ENCODE data around the gene SDHAF1. TPM values are rescaled to one million over a fixed set of nuclear protein-coding genes. Genes with fewer than 3 reads are reported as not detected.
"Not testable (repeated sequence)": the region's sequence is repeated elsewhere in the genome, so short reads cannot be mapped to it uniquely, and the experiment has no call there.

The SDHAF1 gene
- total RNA-seq, 2 experiments from 2014 or later, result 13.1 to 13.8 TPM

DNA sequence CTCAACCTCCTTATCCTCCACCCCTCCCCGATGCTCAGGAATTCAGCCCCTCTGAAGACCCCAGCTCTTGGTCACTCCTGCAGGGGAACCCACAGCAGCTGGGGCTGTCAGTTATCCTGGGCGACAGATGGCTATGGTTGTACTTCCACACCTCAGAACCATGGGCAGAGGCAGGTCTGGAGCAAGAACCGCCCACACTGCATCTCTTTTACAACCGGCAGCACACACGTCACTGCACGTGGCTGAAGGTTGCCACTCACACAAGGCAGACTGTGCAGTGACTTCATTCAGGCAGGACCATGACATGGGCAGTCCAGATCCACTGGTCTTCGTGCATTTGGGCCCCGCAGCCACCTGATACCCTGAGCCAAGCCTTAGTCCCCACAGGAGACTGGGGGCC is 21.5 kb upstream of the SDHAF1 start:
- no peak overlapping the region for H3K27ac Mint-ChIP-seq
- intact Hi-C loops (cut with micrococcal nuclease), result no loop called here

DNA sequence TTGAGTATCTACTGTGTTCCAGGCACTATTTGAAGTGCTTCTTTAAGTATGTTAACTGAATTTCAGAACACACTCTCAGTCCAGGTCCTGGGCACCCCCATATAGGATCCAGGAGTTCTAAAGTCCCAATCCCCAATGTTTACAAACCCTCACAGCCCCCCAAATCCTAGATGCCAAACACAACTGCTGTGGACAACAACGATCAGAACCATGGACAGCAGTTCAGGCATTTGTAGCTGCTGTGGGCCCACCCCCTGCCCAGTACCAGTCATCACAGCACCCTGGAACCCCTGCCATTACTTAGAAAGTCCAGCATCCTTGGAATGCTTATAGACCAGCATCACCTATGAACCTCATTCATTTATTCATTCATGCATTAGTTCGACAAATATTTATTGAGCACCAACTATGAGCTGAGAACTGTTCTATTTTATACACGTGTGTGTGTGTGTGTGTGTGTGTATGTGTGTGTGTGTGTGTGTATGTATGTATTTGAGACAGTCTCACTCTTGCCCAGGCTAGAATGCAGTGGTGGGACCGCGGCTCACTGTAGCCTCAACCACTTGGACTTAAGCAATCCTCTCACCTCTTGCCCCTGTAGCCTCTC is 19.3 kb upstream of the SDHAF1 start:
- intact Hi-C loops (cut with micrococcal nuclease), result no loop called here
- Mint-ChIP-seq H3K27me3 (ENCODE audit: low read depth) (peaks cover 9% of the 10 kb centered on the region), H3K27ac (no peak overlapping the region), H3K4me1 (ENCODE audit: low read depth) (no peaks in the 10 kb centered on the region), H3K36me3 (ENCODE audit: low read depth) (no peaks in the 10 kb centered on the region), H3K9me3 (no peaks in the 10 kb centered on the region), H3K4me3 (no peak overlapping the region)
- peak; percentile 36 for DNase-seq
- CTCF ChIA-PET, result interaction anchor here (0.6 kb wide), 1 partner anchor 181 kb away, joined by 4 read pairs; no protein-coding TSS in a partner anchor

More for the DNA sequence above, 21.5 kb upstream of the SDHAF1 start:
- no peak for DNase-seq
- no peak overlapping the region for H3K4me3 Mint-ChIP-seq
- peaks cover 3% of the 10 kb centered on the region for H3K4me1 Mint-ChIP-seq (ENCODE audit: low read depth)
- H3K36me3 Mint-ChIP-seq (ENCODE audit: low read depth), result no peaks in the 10 kb centered on the region
- H3K27me3 Mint-ChIP-seq (ENCODE audit: low read depth), result peaks cover 6% of the 10 kb centered on the region
- CTCF ChIA-PET, result no interaction called here
- no peaks in the 10 kb centered on the region for H3K9me3 Mint-ChIP-seq

DNA sequence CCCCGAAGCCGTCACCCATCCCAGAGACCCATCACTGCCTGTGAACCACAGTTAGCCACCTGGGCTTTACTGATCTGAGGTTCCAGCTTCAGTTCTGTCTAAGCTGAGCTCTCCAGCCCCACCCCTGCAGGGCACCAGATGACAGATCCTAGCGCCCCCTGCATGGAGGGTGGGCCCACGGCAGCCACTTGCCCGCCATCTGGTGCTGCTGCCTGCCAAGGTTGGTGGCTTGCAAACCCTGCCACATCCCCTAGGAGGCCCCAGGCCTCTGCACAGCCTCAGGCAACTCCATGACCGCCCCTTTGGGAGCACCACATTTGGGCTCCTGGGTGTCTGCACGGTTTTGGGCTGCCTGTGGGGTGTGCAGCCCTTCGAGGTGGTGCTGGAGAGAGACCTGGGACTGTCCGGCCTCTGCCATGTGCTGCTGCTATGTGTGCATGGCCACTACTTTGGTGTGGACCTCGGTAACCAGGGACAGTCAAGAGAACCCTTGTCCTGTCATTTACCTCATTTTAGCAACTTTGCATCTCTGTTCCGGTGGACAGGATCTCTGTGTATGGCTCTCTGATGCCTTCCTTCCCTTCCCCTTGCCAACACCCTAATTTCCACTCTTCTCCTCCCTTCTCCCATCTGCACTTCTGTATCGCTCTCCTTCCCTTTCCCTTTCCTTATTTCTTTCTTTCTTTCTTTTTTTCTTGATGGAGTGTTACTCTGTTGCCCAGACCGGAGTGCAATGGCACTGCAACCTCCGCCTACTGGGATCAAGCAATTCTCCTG is 17.4 kb upstream of the SDHAF1 start:
- H3K9me3 Mint-ChIP-seq, result no peaks in the 10 kb centered on the region
- H3K4me3 Mint-ChIP-seq, result no peak overlapping the region
- no peaks in the 10 kb centered on the region for H3K4me1 Mint-ChIP-seq (ENCODE audit: low read depth)
- CTCF ChIA-PET, result interaction anchor here (0.8 kb wide), 1 partner anchor 24 kb away, joined by 3 read pairs; no protein-coding TSS in a partner anchor
- H3K27ac Mint-ChIP-seq, result no peak overlapping the region
- DNase-seq, result peak; percentile 28
- intact Hi-C loops (cut with micrococcal nuclease), result no loop called here
- H3K27me3 Mint-ChIP-seq (ENCODE audit: low read depth), result peaks cover 9% of the 10 kb centered on the region
- no peaks in the 10 kb centered on the region for H3K36me3 Mint-ChIP-seq (ENCODE audit: low read depth)

DNA sequence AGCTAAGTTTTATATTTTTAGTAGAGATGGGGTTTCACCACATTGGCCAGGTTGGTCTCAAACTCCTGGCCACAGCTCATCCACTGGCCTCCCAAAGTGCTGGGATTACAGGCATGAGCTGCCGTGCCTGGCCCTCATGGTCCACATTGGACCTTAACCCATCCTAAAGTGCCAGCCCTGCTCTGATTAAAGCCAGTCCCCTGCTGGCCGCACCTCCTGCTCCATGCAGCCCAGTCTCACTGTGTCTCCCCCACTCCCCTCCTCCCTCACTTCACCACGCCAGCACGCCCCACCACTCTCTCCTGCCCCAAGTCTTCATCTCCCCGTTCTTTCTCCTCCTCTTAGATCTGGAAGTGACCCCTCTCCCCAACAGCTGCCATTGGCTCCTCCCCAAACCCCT is 16.7 kb upstream of the SDHAF1 start:
- no peaks in the 10 kb centered on the region for H3K4me1 Mint-ChIP-seq (ENCODE audit: low read depth)
- CTCF ChIA-PET, result interaction anchor here (0.6 kb wide), 1 partner anchor 88 kb away, joined by 3 read pairs; no protein-coding TSS in a partner anchor
- H3K27ac Mint-ChIP-seq, result no peak overlapping the region

DNA sequence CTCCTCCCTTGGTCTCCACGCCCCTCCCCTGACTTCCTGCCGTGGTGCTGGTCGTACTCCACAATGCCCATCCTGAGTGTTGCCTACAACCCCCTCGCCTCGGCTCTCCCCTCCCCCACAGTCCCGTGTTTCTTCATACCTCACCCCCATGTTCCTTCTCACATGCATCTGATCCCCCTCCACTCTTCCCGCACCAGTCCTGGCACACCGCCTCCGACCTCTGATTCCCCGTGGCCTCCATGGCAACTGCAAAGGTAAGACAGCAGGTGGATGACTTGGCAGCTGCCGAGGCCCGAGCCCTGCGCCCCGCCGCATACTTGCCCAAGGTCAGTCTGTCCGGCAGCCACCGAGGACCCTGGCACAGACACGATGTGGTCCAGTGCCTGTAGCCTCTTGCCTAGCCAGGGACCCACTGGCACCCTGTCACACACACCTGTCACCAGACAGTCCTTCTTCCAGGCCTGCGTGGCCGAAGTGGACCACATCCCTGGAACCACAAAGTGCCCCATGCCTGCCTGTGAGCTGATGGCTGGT is 16.1 kb upstream of the SDHAF1 start:
- Mint-ChIP-seq H3K27ac (no peak overlapping the region), H3K9me3 (no peaks in the 10 kb centered on the region)
- CTCF ChIA-PET, result interaction anchor here (0.6 kb wide), 1 partner anchor 89 kb away, joined by 3 read pairs; no protein-coding TSS in a partner anchor

More for the DNA sequence above, 16.7 kb upstream of the SDHAF1 start:
- Mint-ChIP-seq H3K27me3 (ENCODE audit: low read depth) (peaks cover 9% of the 10 kb centered on the region), H3K9me3 (no peaks in the 10 kb centered on the region), H3K4me3 (no peak overlapping the region), H3K36me3 (ENCODE audit: low read depth) (no peaks in the 10 kb centered on the region)
- intact Hi-C loops (cut with micrococcal nuclease), result no loop called here
- no peak for DNase-seq

DNA sequence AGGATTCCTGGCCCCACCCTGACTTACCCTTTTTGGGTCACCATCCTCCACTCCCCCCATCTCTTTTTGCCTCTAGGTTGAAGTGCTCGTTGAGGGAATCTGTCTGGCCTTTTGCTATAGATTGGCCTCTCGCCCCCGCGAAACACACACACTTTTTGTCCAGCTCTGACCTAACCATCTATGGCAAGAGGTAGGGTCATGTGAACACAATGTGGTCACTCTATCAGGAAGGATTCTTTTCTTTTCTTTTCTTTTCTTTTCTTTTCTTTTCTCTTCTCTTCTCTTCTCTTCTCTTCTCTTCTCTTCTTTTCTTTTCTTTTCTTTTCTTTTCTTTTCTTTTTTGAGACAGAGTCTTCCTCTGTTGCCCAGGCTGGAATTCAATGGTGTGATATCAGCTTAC is 14.0 kb upstream of the SDHAF1 start:
- DNase-seq; H3K4me3 Mint-ChIP-seq; H3K4me1 Mint-ChIP-seq (ENCODE audit: low read depth); H3K9me3 Mint-ChIP-seq; H3K36me3 Mint-ChIP-seq (ENCODE audit: low read depth); intact Hi-C loops (cut with micrococcal nuclease); H3K27ac Mint-ChIP-seq; CTCF ChIA-PET: not testable (repeated sequence)
- peaks cover 33% of the 10 kb centered on the region for H3K27me3 Mint-ChIP-seq (ENCODE audit: low read depth)

More for the DNA sequence above, 16.1 kb upstream of the SDHAF1 start:
- Mint-ChIP-seq H3K36me3 (ENCODE audit: low read depth) (no peaks in the 10 kb centered on the region), H3K27me3 (ENCODE audit: low read depth) (peaks cover 13% of the 10 kb centered on the region), H3K4me3 (no peak overlapping the region), H3K4me1 (ENCODE audit: low read depth) (no peaks in the 10 kb centered on the region)
- intact Hi-C loops (cut with micrococcal nuclease), result no loop called here
- no peak for DNase-seq

DNA sequence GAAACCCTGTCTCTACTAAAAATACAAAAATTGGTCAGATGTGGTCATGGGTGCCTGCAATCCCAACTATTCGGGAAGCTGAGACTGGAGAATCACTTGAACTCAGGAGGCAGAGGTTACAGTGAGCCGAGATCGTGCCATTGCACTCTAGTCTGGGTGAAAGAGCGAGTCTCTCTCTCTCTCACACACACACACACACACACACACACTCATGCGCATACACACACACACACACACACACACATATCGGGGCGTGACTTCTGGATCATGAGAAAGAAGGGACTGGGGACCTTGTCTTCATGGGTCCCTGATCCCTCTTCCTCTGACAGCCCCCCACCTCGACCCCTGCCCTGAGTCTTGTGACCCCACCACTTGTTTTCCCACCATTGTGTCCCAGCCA is 11.8 kb upstream of the SDHAF1 start:
- Mint-ChIP-seq H3K4me3 (no peak overlapping the region), H3K9me3 (no peaks in the 10 kb centered on the region), H3K27me3 (ENCODE audit: low read depth) (peaks cover 42% of the 10 kb centered on the region), H3K36me3 (ENCODE audit: low read depth) (no peaks in the 10 kb centered on the region), H3K4me1 (ENCODE audit: low read depth) (peaks cover 5% of the 10 kb centered on the region), H3K27ac (no peak overlapping the region)
- CTCF ChIA-PET, result interaction anchor here (0.6 kb wide), 1 partner anchor 13 kb away, joined by 3 read pairs; no protein-coding TSS in a partner anchor
- intact Hi-C loops (cut with micrococcal nuclease), result no loop called here
- no peak for DNase-seq

DNA sequence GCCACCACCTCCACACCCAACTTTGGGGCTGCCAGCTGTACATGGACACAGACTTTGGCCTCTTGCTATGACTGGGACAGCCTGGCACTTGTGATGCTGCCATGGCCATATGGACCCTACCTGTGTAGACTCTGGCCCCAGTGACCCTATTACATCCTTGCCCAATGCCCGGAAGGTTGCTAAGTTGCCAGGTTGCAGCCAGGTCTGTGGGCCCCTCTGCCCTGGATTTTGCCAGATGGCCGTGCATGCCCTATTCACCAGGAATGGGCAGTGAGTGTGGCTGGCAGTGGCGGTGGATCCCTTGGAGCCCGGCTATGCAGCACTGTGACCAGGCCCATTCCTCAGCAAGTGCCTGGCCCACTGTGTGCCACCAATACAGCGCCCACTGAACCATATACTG is 8.9 kb upstream of the SDHAF1 start:
- Mint-ChIP-seq H3K4me1 (ENCODE audit: low read depth) (peaks cover 5% of the 10 kb centered on the region), H3K9me3 (no peaks in the 10 kb centered on the region), H3K4me3 (peak overlapping the region; percentile 11), H3K27ac (no peak overlapping the region), H3K27me3 (ENCODE audit: low read depth) (peaks cover 40% of the 10 kb centered on the region), H3K36me3 (ENCODE audit: low read depth) (peaks cover 1% of the 10 kb centered on the region)
- intact Hi-C loops (cut with micrococcal nuclease), result loop anchor here (2.0 kb wide), 1 partner anchor 33 kb away; no protein-coding TSS in a partner anchor
- CTCF ChIA-PET, result no interaction called here
- DNase-seq, result no peak

DNA sequence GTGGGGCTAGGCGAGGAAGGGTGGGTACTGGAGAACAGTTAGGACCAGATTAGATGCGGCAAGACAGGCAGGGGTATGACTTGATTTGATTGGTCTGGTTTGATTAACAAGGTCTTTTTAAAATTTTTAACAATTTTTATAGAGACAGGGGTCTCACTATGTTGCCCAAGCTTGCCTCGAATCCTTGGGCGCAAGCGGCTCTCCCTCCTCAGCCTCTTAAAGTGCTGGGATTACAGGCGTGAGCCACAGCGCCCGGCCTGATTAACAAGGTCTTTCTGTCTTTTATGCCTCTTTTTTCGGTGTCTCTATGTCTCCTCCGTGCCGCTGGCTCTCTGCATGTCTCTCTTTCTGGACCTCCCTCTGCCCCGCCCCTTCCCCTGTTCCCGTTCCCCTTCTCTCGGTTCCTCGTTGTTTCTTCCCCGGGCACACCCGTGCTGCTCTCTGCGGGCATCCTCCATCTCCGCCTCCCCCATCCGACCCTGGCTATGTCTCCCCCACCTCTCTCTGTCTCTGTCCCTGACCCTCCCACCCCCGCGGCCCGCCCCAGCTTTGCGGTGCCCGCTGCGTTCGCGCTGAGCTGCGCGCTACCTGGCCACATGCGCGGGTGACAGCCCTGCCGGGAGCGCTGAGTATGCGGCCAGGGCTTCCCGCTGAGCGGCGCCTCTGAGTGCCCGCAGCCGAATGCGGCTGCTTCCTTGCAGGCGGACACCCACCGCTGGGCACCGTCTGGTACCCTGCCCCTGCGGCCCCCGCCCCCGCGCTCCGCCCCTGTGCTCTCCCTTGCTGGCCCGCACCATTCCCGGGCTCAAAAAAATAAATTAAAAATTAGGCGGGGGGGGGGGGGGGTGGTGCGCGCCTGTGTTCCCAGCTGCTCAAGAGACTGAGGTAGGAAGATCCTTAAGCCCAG is 8.1 kb upstream of the SDHAF1 start:
- Mint-ChIP-seq H3K36me3 (ENCODE audit: low read depth) (peaks cover 1% of the 10 kb centered on the region), H3K27ac (no peak overlapping the region), H3K4me3 (peak overlapping the region; percentile 76), H3K4me1 (ENCODE audit: low read depth) (peaks cover 5% of the 10 kb centered on the region), H3K9me3 (no peaks in the 10 kb centered on the region), H3K27me3 (ENCODE audit: low read depth) (peaks cover 40% of the 10 kb centered on the region)
- DNase-seq, result peak; percentile 39
- intact Hi-C loops (cut with micrococcal nuclease), result loop anchor here (2.0 kb wide), 1 partner anchor 34 kb away; no protein-coding TSS in a partner anchor
- CTCF ChIA-PET, result no interaction called here

DNA sequence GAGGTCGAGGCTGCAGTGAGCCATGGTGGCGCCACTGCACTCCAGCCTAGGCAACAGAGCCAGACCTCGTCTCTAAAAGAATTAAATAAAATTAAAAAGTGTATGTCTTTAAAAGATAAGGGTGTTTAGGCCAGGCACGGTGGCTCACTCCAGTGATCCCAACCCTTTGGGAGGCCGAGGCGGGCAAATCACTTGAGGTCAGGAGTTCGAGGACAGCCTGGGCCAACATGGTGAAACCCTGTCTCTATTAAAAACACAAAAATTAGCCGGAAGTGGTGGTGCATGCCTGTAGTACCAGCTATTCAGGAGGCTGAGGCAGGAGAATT is 7.5 kb upstream of the SDHAF1 start:
- no peak for DNase-seq
- intact Hi-C loops (cut with micrococcal nuclease), result loop anchor here (2.0 kb wide), 1 partner anchor 35 kb away; no protein-coding TSS in a partner anchor
- H3K27ac Mint-ChIP-seq, result no peak overlapping the region
- CTCF ChIA-PET, result no interaction called here
- H3K36me3 Mint-ChIP-seq (ENCODE audit: low read depth), result peaks cover 1% of the 10 kb centered on the region
- no peaks in the 10 kb centered on the region for H3K9me3 Mint-ChIP-seq
- peaks cover 5% of the 10 kb centered on the region for H3K4me1 Mint-ChIP-seq (ENCODE audit: low read depth)
- H3K4me3 Mint-ChIP-seq, result peak overlapping the region; percentile 76
- H3K27me3 Mint-ChIP-seq (ENCODE audit: low read depth), result peaks cover 40% of the 10 kb centered on the region

DNA sequence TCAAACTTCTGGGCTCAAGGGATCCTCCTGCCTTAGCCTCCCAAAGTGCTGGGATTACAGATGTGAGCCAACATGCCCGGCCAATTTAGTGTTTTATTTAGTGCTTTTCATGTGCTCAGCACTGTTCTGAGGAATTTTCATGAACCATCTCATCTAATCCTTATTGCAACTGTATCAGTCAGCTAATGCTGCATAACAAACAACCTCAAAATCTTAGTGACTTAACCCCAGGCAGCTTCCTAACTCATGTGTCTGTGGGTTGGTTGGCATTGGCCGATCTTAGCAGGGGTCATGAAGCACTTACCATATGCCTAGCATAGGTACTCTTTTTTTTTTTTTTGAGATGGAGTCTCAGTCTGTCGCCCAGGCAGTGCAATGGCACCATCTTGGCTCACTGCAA is 6.2 kb upstream of the SDHAF1 start:
- Mint-ChIP-seq H3K4me1 (ENCODE audit: low read depth) (peaks cover 5% of the 10 kb centered on the region), H3K27ac (no peak overlapping the region), H3K4me3 (no peak overlapping the region), H3K9me3 (no peaks in the 10 kb centered on the region), H3K36me3 (ENCODE audit: low read depth) (peaks cover 1% of the 10 kb centered on the region), H3K27me3 (ENCODE audit: low read depth) (peaks cover 36% of the 10 kb centered on the region)
- no peak for DNase-seq
- intact Hi-C loops (cut with micrococcal nuclease), result no loop called here
- CTCF ChIA-PET, result no interaction called here

DNA sequence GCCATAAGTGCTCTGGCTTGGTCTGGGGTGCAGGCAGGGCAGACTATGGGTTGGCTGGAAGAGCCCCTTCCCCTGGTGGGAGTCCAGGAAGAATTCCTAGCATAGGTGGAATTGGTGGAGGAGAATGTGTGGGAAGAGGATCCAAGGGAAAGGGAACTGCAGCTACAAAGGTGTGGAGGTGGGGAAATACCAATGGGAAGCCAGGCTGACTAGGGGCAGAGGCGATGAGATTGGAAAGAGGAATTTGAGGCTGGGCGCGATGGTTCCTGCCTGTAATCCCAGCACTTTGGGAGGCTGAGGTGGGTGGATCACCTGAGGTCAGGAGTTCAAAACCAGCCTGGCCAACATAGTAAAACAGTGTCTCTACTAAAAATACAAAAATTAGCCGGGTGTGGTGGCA is 4.8 kb upstream of the SDHAF1 start:
- H3K4me3 Mint-ChIP-seq, result no peak overlapping the region
- peaks cover 10% of the 10 kb centered on the region for H3K4me1 Mint-ChIP-seq (ENCODE audit: low read depth)
- H3K36me3 Mint-ChIP-seq (ENCODE audit: low read depth), result peaks cover 1% of the 10 kb centered on the region
- H3K9me3 Mint-ChIP-seq, result no peaks in the 10 kb centered on the region
- no peak for DNase-seq
- CTCF ChIA-PET, result no interaction called here
- H3K27me3 Mint-ChIP-seq (ENCODE audit: low read depth), result peaks cover 24% of the 10 kb centered on the region
- no peak overlapping the region for H3K27ac Mint-ChIP-seq
- intact Hi-C loops (cut with micrococcal nuclease), result no loop called here
